ENCODE results near the gene SAG.

DNA sequence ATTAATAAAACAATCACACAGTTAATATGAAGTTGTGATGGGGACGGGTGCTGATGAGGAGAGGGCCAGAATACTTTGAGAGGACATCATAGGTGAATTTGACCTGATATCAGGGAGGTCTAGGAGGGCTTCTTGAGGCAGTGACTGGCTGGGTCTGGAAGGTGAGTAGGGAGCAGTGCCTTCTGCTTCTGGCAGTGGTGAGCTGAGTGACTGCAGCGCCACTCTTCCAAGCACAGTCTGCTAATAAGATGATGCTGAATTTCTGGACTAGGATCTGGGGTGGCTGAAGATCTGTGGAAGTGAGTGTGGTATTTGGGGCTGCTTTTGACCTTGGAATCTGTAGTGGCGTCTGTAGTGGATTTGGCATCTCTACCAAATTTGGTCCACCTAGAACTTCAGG, 52.2 kb downstream of the SAG start:
- TF ChIP-seq, protein P1, sequence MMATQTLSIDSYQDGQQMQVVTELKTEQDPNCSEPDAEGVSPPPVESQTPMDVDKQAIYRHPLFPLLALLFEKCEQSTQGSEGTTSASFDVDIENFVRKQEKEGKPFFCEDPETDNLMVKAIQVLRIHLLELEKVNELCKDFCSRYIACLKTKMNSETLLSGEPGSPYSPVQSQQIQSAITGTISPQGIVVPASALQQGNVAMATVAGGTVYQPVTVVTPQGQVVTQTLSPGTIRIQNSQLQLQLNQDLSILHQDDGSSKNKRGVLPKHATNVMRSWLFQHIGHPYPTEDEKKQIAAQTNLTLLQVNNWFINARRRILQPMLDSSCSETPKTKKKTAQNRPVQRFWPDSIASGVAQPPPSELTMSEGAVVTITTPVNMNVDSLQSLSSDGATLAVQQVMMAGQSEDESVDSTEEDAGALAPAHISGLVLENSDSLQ (IDR thresholded peaks at IDR 0.05), result no peak
- TF ChIP-seq TARDBP (IDR thresholded peaks at IDR 0.05; ENCODE audit: borderline replicate concordance) (no peak), POLR2AphosphoS5 (IDR thresholded peaks at IDR 0.05; ENCODE audit: low read length) (no peak), ETV6 (conservative IDR thresholded peaks at IDR 0.05 in 1 of 2, IDR thresholded peaks at IDR 0.05 in 1 of 2; ENCODE audit: borderline replicate concordance in 1 of 2, low read depth in 1 of 2) (no peak), POLR2A (IDR thresholded peaks at IDR 0.05; ENCODE audit: low read depth, low read length) (no peak), EP300 (IDR thresholded peaks at IDR 0.05; ENCODE audit: borderline replicate concordance in 1 of 2, control insufficient read depth in 1 of 2, low read depth in 2 of 2, low read length in 2 of 2) (no peak), RAD21 (IDR thresholded peaks at IDR 0.05; ENCODE audit: insufficient read depth, low read depth, low read length) (no peak), ZNF274 (IDR thresholded peaks at IDR 0.05; ENCODE audit: insufficient read depth, insufficient read length) (no peak)
- TF ChIP-seq, protein P2, sequence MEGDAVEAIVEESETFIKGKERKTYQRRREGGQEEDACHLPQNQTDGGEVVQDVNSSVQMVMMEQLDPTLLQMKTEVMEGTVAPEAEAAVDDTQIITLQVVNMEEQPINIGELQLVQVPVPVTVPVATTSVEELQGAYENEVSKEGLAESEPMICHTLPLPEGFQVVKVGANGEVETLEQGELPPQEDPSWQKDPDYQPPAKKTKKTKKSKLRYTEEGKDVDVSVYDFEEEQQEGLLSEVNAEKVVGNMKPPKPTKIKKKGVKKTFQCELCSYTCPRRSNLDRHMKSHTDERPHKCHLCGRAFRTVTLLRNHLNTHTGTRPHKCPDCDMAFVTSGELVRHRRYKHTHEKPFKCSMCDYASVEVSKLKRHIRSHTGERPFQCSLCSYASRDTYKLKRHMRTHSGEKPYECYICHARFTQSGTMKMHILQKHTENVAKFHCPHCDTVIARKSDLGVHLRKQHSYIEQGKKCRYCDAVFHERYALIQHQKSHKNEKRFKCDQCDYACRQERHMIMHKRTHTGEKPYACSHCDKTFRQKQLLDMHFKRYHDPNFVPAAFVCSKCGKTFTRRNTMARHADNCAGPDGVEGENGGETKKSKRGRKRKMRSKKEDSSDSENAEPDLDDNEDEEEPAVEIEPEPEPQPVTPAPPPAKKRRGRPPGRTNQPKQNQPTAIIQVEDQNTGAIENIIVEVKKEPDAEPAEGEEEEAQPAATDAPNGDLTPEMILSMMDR (IDR thresholded peaks at IDR 0.05 in 2 of 3, conservative IDR thresholded peaks at IDR 0.05 in 1 of 3; ENCODE audit: control insufficient read depth in 2 of 3, extremely low read depth in 1 of 3, insufficient read depth in 1 of 3, low read depth in 3 of 3, low read length in 3 of 3), result no peak
